Endodermal cell (in vitro differentiated cells): ENCODE measurements around the gene UFC1. TPM values are rescaled to one million over a fixed set of nuclear protein-coding genes. Genes with fewer than 3 reads are reported as not detected.

Source experiments
- DNase-seq: peaks from one replicate; pipeline ENCODE4 v3.0.0-alpha.2; 2017
- H3K27ac ChIP-seq: 2 replicates; pipeline ENCODE4 v1.5.1; 2013; ENCODE audit warnings: mild to moderate bottlenecking, low read depth, low read length, moderate library complexity
- H3K27me3 ChIP-seq: 2 replicates; pipeline ENCODE4 v1.6.1; 2013; ENCODE audit warnings: mild to moderate bottlenecking, low read length, moderate library complexity; ENCODE audit not compliant: insufficient read depth, control insufficient read depth, poor library complexity, severe bottlenecking
- H3K36me3 ChIP-seq: 2 replicates; pipeline ENCODE4 v1.7.0; 2013; ENCODE audit warnings: mild to moderate bottlenecking, low read length, moderate library complexity; ENCODE audit not compliant: control insufficient read depth, insufficient read depth
- H3K4me1 ChIP-seq: one replicate; pipeline ENCODE4 v1.7.0; 2013; ENCODE audit warnings: low read length; ENCODE audit not compliant: control insufficient read depth, insufficient read depth
- H3K4me3 ChIP-seq: 2 replicates; pipeline ENCODE4 v1.5.1; 2013; ENCODE audit warnings: mild to moderate bottlenecking, low read length, moderate library complexity
- H3K9ac ChIP-seq: 2 replicates; pipeline ENCODE4 v1.6.1; 2013; ENCODE audit warnings: mild to moderate bottlenecking, low read length, moderate library complexity; ENCODE audit not compliant: poor library complexity, severe bottlenecking; ENCODE audit errors: extremely low read depth
- H3K9me3 ChIP-seq: 2 replicates; pipeline ENCODE4 v1.6.1; 2013; ENCODE audit warnings: mild to moderate bottlenecking, low read length, moderate library complexity; ENCODE audit not compliant: control insufficient read depth
- H3K27ac Mint-ChIP-seq: 2 replicates; pipeline ENCODE4 v1.8.0; 2020; ENCODE audit warnings: mixed read lengths
- H3K27me3 Mint-ChIP-seq: 2 replicates; pipeline ENCODE4 v1.8.0; 2021; ENCODE audit warnings: mild to moderate bottlenecking, mixed read lengths; ENCODE audit not compliant: insufficient read depth
- H3K36me3 Mint-ChIP-seq: 2 replicates; pipeline ENCODE4 v1.8.0; 2020; ENCODE audit warnings: low read depth, mixed read lengths
- H3K4me1 Mint-ChIP-seq: 2 replicates; pipeline ENCODE4 v1.8.0; 2020; ENCODE audit warnings: mixed read lengths
- H3K4me3 Mint-ChIP-seq: 2 replicates; pipeline ENCODE4 v1.8.0; 2020; ENCODE audit warnings: mild to moderate bottlenecking, moderate library complexity, mixed read lengths
- H3K9me3 Mint-ChIP-seq: 2 replicates; pipeline ENCODE4 v1.8.0; 2020; ENCODE audit warnings: mild to moderate bottlenecking, mixed read lengths
- WGBS, 2 experiments: methylation state at CpG; one replicate each; pipeline versions ENCODE4 v1.1.5 to v1.1.7; 2013; ENCODE audit warnings: missing lambda C conversion rate in 2 of 2, mixed read lengths in 1 of 2; ENCODE audit not compliant: insufficient coverage in 1 of 2, insufficient read length in 1 of 2; 5-methylcytosine and 5-hydroxymethylcytosine counted together
- total RNA-seq, 2 donors: library from RNA; stranded (reverse); fragmentation: NEBNext Ultra II Directional in 1 of 2; extraction: Animal tissue kit (Norgen Biotek cat#: 25700) in 1 of 2; gene quantifications; 2 replicates in 1 of 2; 3 replicates in 1 of 2; pipeline ENCODE4 v1.2.1, GENCODE V29; 2021
- TF ChIP-seq, protein P1 (sequence below): fragments of 200-600 bp; sonication (generic); conservative IDR thresholded peaks from 2 replicates; pipeline ENCODE4 v1.5.0; 2021; ENCODE audit warnings: antibody characterized with exemption, mild to moderate bottlenecking

Gene UFC1
- total RNA-seq, 2 donors from 2014 or later: 89.5 to 97.1 TPM

DNA sequence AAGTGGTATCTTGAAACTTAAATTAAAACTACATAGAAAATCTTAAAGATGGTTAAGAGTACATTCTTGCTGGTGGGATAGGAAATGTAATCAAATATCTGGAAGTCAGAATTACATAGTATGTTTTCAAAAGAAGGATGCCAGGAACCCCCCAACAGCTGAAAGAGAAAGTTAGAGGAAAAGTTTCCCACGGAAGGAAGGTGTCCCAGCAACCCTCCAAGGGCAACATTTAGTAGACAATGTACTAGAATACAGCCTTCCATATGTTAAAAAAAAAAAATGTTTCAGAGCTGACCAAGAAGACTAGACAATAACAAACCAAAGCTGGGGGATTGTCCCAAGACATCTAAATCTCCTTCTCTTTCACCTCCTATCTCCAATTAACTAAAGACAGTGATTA is 23.5 kb upstream of the UFC1 start:
- no peak overlapping the region for H3K9ac ChIP-seq
- no peak for DNase-seq
- Mint-ChIP-seq H3K4me3 (no peak overlapping the region), H3K27ac (no peak overlapping the region), H3K4me1 (peaks cover 20% of the 10 kb centered on the region), H3K9me3 (no peaks in the 10 kb centered on the region), H3K36me3 (peaks cover 41% of the 10 kb centered on the region), H3K27me3 (no peaks in the 10 kb centered on the region)
- TF ChIP-seq, protein P1, sequence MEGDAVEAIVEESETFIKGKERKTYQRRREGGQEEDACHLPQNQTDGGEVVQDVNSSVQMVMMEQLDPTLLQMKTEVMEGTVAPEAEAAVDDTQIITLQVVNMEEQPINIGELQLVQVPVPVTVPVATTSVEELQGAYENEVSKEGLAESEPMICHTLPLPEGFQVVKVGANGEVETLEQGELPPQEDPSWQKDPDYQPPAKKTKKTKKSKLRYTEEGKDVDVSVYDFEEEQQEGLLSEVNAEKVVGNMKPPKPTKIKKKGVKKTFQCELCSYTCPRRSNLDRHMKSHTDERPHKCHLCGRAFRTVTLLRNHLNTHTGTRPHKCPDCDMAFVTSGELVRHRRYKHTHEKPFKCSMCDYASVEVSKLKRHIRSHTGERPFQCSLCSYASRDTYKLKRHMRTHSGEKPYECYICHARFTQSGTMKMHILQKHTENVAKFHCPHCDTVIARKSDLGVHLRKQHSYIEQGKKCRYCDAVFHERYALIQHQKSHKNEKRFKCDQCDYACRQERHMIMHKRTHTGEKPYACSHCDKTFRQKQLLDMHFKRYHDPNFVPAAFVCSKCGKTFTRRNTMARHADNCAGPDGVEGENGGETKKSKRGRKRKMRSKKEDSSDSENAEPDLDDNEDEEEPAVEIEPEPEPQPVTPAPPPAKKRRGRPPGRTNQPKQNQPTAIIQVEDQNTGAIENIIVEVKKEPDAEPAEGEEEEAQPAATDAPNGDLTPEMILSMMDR: no peak
- no peaks in the 10 kb centered on the region for H3K4me1 ChIP-seq
- no peaks in the 10 kb centered on the region for H3K9me3 ChIP-seq
- H3K27me3 ChIP-seq: no peaks in the 10 kb centered on the region
- H3K4me3 ChIP-seq: peak overlapping the region; percentile 95
- peaks cover 48% of the 10 kb centered on the region for H3K36me3 ChIP-seq
- WGBS, 2 experiments: 93% methylated on average over 1 of the region's 1 CpG; no CpG with 5 or more reads in 1 of the 2 experiments
- no peak overlapping the region for H3K27ac ChIP-seq

DNA sequence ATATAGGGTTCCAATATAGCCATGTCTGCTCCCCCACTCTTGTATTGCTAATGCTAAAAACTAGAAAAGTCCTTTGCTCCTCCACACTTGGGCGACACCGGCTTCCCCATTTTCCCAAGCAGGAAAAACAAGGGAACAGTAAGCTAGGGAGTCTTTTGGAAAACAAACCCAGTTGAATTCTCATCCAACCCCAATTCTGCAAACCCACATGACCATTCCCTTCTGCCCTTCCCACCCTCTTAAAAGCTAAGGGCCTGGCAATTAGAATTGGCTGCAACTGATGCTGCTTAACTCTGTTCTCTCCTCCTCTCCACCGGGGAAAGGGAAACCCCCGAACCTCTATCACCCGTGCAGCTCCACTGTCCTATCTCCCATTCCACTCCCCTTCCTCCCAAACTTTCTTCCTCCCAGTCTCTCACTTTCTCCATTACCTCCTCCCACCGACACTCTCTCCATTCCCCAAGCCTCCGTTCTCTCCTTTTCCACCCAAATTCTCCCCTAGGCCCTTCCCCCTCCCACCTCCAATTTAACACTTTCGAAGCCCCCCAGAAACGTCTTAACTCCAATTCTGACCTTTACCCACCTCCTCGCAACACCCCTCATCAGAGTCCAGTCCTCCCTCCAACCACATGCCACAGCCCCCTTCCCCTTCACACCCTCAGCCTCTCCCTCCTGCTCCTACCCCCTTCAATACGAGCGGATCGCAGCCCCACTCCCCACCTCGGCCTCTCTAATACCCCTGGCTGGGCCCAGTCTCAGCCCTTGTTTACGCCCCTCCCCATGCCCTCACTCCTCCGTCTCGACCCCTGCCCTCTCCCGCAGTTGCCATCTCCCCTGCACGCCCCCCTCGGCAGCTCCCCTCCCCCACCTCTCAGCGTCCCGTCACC is 22.0 kb upstream of the UFC1 start:
- no peaks in the 10 kb centered on the region for H3K27me3 Mint-ChIP-seq
- peak overlapping the region; percentile 95 for H3K4me3 ChIP-seq
- H3K4me3 Mint-ChIP-seq: no peak overlapping the region

DNA sequence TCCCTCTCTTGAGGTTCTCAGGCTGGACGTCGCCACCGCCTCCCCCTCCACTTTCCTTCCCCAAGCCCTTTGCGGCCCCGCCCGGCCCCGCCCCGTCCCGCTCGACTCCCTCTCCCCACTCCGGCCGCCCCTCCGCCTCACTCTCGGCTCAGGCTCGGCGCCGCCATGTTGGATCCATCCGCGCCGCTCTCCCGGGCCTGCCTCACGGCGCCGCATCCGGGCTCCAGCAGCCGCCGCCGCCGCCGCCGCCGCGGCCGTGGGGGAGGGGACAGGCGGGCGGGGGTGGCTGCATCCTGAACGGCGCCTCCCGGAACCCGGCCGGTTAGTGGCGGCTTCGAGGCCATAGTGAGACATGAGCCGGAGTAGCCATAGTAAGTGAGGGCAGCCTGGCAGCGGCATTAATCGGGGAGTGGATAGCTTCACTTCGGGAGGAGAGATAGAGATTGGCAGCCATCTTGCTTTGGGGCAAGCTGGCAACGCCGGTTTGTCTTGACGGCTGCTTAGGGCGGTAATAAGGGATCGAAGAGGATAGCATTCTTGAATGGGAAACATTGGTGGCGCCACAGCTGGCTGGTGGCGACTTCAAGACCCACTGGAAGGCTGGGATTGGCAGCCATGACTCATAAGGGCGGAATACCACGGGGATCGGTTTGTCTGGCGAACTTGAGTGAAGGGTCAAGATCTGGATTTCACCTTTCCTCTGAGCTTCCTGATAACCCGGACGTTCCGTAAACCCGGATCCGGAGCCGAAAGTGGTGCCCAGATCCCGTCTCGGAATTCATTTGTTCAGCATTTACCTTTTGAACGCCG is 21.2 kb upstream of the UFC1 start, which contains the start of gene DEDD:
Gene DEDD, minus strand, starts transcription at position 258 of the 810 bp plus-strand sequence. CDS start 8,205 bp downstream, outside the sequence.
- peak; percentile 97 for DNase-seq
- TF ChIP-seq, protein P1: peak; percentile 33
- Histone ChIP-seq H3K27ac (peak within 1 kb of the TSS; percentile 90), H3K4me3 (peak within 1 kb of the TSS; percentile 95), H3K27me3 (no peaks in the 10 kb centered on the region), H3K9ac (peak within 1 kb of the TSS; percentile 86), H3K9me3 (no peaks in the 10 kb centered on the region), H3K36me3 (peaks cover 28% of the 10 kb centered on the region), H3K4me1 (no peaks in the 10 kb centered on the region)
- H3K27me3 Mint-ChIP-seq: no peaks in the 10 kb centered on the region
- H3K4me1 Mint-ChIP-seq: peaks cover 20% of the 10 kb centered on the region
- H3K27ac Mint-ChIP-seq: peak within 1 kb of the TSS; percentile 91
- no peak within 1 kb of the TSS for H3K4me3 Mint-ChIP-seq
- no peaks in the 10 kb centered on the region for H3K9me3 Mint-ChIP-seq
- peaks cover 24% of the 10 kb centered on the region for H3K36me3 Mint-ChIP-seq
- WGBS, 2 experiments: 0% methylated on average over 13 to 68 of the region's 68 CpGs

More for the DNA sequence above, 22.0 kb upstream of the UFC1 start:
- TF ChIP-seq, protein P1: no peak
- no peaks in the 10 kb centered on the region for H3K27me3 ChIP-seq
- DNase-seq: peak; percentile 50
- Mint-ChIP-seq H3K36me3 (peaks cover 31% of the 10 kb centered on the region), H3K4me1 (peaks cover 20% of the 10 kb centered on the region), H3K9me3 (no peaks in the 10 kb centered on the region), H3K27ac (peak overlapping the region; percentile 91)
- peak overlapping the region; percentile 90 for H3K27ac ChIP-seq
- 1% methylated on average over 14 to 22 of the region's 22 CpGs for WGBS, 2 experiments
- peak overlapping the region; percentile 86 for H3K9ac ChIP-seq
- H3K4me1 ChIP-seq: no peaks in the 10 kb centered on the region
- peaks cover 36% of the 10 kb centered on the region for H3K36me3 ChIP-seq
- H3K9me3 ChIP-seq: no peaks in the 10 kb centered on the region
